ENCODE measurements around the gene WSCD2.
A peak's percentile ranks its signal among the peaks of the same experiment; 100 is the strongest.

The WSCD2 gene

DNA sequence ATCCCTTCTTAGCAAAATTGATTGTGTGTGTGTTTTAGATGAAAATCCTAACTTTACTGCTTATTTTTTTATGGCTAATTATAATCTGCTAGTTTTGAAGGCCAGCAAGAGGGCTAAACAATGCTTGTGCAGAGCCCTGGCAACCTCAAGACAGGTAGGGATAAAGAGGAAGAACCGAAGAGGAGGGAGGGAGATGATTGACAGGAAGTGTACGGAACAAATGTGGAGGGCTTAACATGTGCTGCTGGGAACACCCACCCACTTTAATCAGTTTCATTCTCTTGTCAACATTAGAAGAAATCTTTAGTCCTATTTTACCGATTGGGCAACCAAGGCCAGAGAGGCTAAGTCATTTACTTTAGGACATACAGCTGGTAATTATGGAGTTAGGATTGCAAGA lies 1.4 kb upstream of the WSCD2 start:
- no peak for DNase-seq (ENCODE audit: low spot score)

DNA sequence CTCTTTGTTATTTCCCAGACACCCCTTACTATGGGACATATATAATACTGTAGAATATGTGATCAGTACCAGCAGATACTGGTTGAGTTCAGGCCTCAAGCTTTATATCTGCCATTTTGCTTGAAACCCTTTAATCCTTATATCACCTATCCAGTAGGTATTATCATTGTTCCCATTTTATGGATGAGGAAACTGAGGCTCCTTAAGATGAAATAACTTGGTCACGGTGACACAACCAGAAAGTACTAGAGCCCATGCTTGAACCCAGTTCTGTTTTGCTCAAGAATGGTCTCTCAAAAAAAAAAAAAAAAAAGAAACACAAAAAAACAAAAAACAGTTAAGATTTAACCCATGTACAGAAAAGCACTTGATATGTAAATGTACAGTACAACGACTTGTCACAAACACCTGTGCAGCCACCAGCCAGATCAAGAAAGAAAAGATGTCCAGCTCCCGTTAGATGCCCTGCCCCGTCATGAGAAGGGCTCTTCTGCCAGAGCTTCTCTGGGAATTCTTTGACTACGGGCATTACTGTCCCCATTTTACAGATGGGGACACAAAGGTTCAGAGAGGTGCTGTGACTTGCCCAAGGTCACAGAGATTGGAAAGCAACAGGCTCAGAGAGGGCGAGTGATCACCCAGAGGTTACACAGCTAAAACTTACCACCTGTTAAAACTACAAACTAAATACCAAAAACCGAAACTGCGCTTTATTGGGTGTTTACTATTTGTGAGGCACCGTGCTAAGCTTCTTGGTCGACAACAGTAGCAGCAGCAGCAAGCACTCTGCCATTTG lies 669 bp upstream of the WSCD2 start:
- no peak for DNase-seq (ENCODE audit: low spot score)

GRCh38 chr12:108131035-108131434 lies 1.9 kb downstream of the WSCD2 start:
- no peak for DNase-seq (ENCODE audit: low spot score)

- no peak for DNase-seq (ENCODE audit: low spot score)
Observed at GRCh38 chr12:108131657-108132126, 2.6 kb downstream of the WSCD2 start.

DNA sequence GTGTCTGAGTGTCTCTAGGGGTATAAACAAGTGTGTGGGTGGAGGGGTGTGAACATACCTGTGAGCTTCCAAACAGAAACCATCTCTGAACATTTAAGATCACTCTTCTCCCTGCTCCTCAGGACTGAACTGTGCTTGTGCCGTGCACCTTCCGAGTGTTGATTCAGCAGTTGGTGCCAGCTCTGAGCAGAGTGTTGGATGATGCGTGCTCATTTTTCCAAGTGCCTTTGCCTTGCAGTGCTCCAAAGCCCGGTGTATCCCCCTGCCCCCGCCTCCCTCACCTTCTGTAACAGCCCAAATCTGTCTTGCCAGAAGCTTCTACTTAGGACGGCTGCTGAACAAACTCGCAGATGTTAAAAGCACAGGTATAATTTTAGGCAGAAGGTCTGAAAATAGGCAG lies 4.4 kb downstream of the WSCD2 start:
- DNase-seq (ENCODE audit: low spot score): no peak

DNA sequence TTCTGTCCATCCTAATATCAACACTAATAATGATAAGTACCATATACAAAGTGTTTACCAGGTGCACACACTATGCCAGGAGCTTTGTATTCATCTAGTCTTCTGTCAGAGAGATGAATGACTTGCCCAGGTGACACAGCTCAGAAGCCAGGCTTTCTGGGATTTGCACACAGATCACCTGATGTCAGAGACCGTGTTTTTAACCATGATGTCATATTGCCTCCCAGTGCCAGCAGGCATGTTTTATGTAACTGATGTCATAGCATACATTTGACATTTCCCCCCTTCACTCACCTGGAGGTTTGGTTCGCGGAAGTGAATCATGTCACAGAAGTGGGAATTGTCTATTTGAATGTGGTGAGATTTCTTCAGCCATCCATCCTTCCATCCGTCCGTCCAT lies 5.7 kb downstream of the WSCD2 start:
- DNase-seq (ENCODE audit: low spot score): no peak

GRCh38 chr12:108135627-108136026 lies 6.5 kb downstream of the WSCD2 start:
- no peak for DNase-seq (ENCODE audit: low spot score)

GRCh38 chr12:108136697-108137096 lies 7.6 kb downstream of the WSCD2 start:
- no peak for DNase-seq (ENCODE audit: low spot score)

GRCh38 chr12:108139454-108139853 lies 10.4 kb downstream of the WSCD2 start:
- no peak for DNase-seq (ENCODE audit: low spot score)

DNA sequence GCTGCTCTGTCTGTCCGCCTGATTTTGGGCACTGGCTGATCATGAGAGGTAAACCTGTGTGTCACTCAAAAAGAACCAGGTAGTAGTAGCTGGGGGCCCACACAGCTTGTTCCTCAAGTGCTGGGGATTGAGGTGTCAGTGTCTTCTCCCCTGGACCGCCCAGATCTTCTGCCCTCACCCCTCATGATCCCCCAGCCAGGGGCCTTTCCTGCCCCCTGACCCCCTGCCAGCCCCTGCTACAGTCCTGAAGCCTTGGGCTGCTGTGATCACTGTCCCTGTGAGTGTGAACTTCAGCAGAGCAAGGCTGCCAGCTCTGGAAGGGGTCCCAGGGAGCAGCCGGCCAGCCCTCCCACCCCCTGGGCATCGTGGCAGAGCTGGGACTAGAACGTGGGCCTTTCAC lies 11.4 kb downstream of the WSCD2 start:
- no peak for DNase-seq (ENCODE audit: low spot score)

DNA sequence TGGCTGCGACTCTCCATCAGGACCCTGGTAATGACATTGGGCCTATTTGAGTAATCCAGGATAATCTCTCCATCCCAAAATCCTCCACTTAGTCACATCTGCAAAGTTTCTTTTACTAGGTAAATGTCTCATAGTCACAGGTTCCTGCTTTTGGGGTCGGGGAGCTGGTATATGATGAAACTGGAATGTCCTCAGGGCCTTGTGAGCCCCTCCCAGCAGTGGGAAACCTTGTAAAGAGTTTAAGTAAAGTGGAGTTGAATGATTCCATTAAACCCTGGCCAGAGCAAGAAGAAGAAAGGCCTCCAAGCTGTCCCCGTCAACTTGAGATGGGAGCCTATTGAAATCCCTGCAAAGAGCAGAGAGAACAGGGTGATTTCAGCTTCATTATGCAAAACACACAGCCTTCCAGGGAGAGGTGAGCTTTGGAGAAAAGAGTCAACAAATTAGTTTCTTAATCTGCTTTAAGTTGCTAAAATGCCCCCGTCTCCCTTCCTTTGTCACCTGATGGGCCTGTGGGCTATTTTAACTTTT lies 12.6 kb downstream of the WSCD2 start:
- DNase-seq (ENCODE audit: low spot score): no peak

DNA sequence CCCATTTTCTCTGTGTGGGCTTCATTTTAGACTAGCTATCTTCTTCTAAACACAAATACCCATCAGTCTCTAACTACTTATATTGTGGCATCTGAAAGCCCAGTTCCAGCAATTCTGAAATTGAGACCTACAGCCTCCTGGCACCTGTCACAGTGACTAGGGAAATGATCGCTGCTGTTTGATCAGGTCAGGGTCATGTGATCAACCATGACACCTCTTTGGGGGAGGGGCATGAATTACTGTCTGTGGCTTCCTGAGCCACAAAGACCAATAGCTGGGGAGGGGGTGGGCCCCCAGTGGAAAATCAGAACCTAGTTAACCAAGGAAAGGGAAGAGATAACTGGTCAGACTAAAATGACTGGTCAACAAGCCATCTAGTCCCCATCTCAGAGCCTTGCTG lies 14.1 kb downstream of the WSCD2 start:
- DNase-seq (ENCODE audit: low spot score): no peak

DNA sequence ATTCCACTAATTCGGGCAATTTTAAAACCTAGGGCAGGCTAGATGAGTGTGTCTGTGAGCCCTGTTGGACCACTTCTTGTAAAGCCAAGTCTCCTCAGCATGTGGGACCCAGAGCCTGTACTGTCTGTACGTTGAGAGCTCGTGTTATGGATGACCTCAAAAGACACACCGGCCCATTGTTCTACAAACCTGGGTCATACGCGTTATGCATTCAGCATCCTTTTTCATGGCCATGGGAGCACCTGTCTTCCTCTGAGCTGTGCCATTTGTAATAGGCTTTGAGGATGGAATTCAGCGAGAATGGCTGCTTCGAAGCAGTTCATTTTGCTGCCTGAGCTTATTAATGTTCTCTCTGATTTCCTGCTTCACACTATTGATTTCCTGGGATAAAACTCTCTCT lies 15.0 kb downstream of the WSCD2 start:
- DNase-seq (ENCODE audit: low spot score): no peak

DNA sequence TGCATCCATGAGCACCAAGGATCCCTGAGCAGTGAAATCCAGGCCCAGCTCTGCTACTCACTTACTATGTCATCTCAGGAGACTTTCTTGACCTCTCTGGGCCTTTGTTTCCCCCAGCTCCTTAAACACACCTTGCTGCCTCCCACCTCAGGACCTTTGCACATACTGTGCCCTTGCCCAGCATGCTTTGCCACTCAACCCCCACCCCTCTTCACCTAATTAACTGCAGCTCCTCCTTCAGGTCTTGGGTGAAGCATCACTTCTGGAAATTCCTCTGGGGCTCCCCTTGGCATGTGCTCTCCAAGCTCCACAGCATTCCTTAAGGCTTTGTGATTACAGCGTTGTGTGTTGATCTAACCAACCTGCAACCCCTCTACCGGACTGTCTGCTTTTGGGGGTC lies 15.9 kb downstream of the WSCD2 start:
- no peak for DNase-seq (ENCODE audit: low spot score)

GRCh38 chr12:108146035-108146893 lies 17.2 kb downstream of the WSCD2 start:
- no peak for DNase-seq (ENCODE audit: low spot score)

DNA sequence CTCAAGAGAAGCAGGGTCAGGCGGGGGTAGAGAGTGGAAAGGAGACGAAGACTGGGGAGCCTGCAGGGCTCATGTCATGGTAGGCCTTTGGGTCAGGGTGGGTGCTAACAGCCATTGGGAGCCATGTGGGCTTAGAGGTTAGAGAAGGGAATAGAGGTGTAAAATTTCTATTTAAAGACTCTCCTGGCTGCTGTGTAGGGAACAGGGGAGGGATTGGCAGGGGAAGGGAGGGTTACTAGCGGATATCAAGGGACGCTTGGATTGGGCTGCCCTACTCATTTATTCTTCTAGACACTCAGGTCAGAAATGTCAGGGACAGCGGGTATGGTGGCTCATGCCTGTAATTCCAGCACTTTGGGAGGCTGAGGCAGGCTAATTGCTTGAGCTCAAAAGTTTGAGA lies 18.2 kb downstream of the WSCD2 start:
- DNase-seq (ENCODE audit: low spot score): no peak

DNA sequence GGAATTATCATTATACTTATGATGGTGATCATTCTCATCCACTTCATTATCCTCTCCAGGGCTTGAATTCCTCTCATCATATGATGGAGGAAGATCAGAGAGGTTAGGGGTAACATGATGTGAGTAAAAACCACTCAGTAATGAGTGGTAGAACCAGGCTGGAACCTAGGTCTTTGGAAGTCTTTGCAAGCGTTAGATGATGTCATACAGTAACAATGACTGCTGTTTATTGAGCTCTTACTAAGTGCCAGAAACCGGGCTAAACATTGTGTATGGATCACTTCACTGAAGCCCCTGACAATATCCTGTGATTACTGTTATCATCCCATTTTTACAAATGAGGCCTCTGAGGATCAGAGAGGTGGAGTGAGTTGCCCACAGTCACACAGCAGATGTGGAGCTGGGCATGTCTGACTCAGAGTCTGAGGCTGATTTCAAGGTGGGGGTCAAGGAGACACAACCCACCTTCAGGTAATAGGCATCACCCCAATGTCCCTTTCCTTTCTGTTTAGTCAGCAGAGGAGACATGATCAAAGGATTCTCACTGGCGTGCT lies 19.5 kb downstream of the WSCD2 start:
- DNase-seq (ENCODE audit: low spot score): no peak

DNA sequence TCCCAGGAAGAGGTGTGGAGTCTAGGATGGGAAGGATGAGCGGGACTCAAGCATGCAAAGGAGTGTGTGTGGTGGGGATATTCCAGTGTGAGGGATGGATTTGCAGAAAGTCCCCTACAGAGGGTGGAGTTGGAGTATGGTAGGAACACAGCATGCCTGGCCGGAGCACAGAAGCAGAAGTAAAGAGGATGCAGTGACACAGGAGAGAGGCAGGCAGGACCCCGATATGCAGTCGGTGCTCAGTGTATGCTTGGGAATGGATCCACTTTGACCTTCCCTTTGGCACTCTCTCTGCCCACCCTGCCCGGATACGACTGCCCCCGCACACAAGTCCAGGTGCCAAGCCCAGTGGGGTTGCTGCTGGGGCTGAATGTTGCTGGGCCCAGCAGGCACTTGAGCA lies 21.3 kb downstream of the WSCD2 start:
- DNase-seq (ENCODE audit: low spot score): no peak

DNA sequence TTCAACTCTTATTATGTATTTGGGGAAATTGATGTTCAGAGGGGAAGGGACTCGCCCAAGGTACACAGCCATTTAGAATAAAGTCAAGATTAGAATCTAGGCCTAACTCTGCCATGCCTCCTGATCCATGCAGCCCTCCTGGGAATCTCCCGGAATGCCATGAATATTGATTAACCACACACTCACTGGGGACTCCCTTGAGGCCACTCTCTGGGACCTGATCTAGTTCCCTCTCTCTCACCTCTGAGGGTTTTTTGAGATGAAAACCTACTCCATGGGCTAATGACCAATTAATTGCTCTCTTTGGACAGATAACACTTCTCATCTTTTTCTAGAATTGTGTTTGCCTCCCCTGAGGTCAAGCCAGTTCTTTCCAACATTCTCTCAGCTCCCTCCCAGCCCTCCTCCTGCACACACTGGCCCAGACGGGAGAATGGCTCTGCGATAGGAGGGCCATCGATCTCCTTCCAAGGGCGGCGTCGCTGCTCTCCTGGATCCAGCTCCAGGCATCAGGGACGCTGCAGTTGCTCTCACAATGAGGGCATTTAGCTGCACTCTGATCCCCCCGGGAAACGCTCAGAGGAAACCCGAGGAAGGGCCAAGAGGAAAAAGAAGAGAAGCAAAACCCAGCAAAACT lies 22.6 kb downstream of the WSCD2 start:
- DNase-seq (ENCODE audit: low spot score): no peak

DNA sequence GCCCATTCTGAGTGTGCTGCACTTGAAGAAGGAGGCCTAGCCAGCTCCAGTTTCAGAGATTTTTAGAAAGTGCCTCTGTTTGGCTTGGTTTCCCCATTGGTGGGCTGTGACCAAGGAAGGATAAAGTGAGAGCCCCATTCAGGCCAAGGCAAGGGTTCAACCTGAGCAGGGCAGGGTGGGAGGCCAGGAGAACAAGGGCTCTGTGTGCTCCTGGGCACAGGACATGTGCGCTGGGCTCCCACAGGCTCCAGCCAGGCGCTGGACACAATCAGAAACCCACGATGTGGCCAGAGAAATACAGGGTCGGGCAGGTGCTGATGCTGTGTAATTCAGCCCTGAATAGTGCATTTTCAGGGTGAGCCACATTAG lies 23.1 kb downstream of the WSCD2 start:
- DNase-seq (ENCODE audit: low spot score): no peak

GRCh38 chr12:108156717-108157116 lies 27.6 kb downstream of the WSCD2 start:
- DNase-seq (ENCODE audit: low spot score): no peak

- peak; percentile 18 for DNase-seq (ENCODE audit: low spot score)
Observed at GRCh38 chr12:108157870-108158459, 28.9 kb downstream of the WSCD2 start.

Measured in Ammon's horn (tissue), 1 donor.